OCI-LY1 (cell line): ENCODE results near the gene NEIL1.

ENCODE experiments used
- CTCF ChIP-seq: fragments of 200-600 bp; sonication (generic), shearing (Covaris generic); IDR thresholded peaks from 2 replicates; pipeline ENCODE4 v1.5.1; 2017; ENCODE audit warnings: mild to moderate bottlenecking, antibody characterized with exemption, low read length, moderate library complexity, mixed read lengths
- EZH2 ChIP-seq: fragments of 200-600 bp; sonication (generic), shearing (Covaris generic); IDR thresholded peaks from 2 replicates; pipeline ENCODE4 v1.8.0; 2017; ENCODE audit warnings: borderline replicate concordance, mixed run types, mild to moderate bottlenecking, antibody characterized with exemption, low read length, moderate library complexity, mixed read lengths

GRCh38 chr15:75354454-75354853 lies 7.6 kb downstream of the NEIL1 start:
- no peak for TF ChIP-seq CTCF
- no peak for TF ChIP-seq EZH2
